IMR-90 (cell line): ENCODE measurements around the gene GPR153. TPM values are rescaled to one million over a fixed set of nuclear protein-coding genes. Genes with fewer than 3 reads are reported as not detected.

Experiments
- ATAC-seq: fragments of 200-7000 bp; cut with Tn5 transposase; 2 replicates; pipeline ENCODE4 v1.9.1; 2020; ENCODE audit warnings: low read depth, mild to moderate bottlenecking, moderate library complexity
- BruUV-seq: library from RNA; stranded (reverse); fragments of 400-500 nt; replicated peaks from 2 replicates; lab custom pipeline; 2021; lab: Mats Ljungman, UMichigan
- CTCF ChIA-PET: fragments of 300-600 bp; formaldehyde crosslinking; extraction: SDS; loops from one replicate; lab custom pipeline; 2021; ENCODE audit warnings: antibody characterized with exemption; lab: Yijun Ruan, JAX
- POLR2A ChIA-PET: fragments of 300-600 bp; sonication (Branson Sonifier 250); formaldehyde crosslinking; loops from one replicate; lab custom pipeline; 2022; ENCODE audit warnings: antibody characterized with exemption; ENCODE audit not compliant: unreplicated experiment; lab: Charles Lee
- DNase-seq: peaks from one replicate; pipeline ENCODE4 v3.0.0; 2013
- H2AFZ ChIP-seq: replicated peaks from 2 replicates; pipeline ENCODE3; 2013; ENCODE audit warnings: low read length, mild to moderate bottlenecking; ENCODE audit not compliant: poor library complexity
- H2AK5ac ChIP-seq: 2 replicates; pipeline ENCODE4 v1.6.1; 2013; ENCODE audit warnings: low read depth, low read length, inconsistent platforms
- H2AK9ac ChIP-seq: replicated peaks from 2 replicates; pipeline ENCODE3; 2013; ENCODE audit warnings: mild to moderate bottlenecking, low read depth, low read length, moderate library complexity; ENCODE audit not compliant: poor library complexity
- H2BK120ac ChIP-seq: 2 replicates; pipeline ENCODE4 v1.6.1; 2013; ENCODE audit warnings: low read depth, low read length, inconsistent platforms
- H2BK15ac ChIP-seq: 3 replicates; pipeline ENCODE4 v1.6.1; 2013; ENCODE audit warnings: low read depth, low read length, inconsistent platforms
- H2BK20ac ChIP-seq: 2 replicates; pipeline ENCODE4 v1.6.1; 2013; ENCODE audit warnings: low read depth, mild to moderate bottlenecking, inconsistent platforms, low read length, moderate library complexity
- H2BK5ac ChIP-seq: 2 replicates; pipeline ENCODE4 v1.6.1; 2013; ENCODE audit warnings: mild to moderate bottlenecking, low read depth, low read length, inconsistent platforms; ENCODE audit not compliant: poor library complexity, severe bottlenecking
- H3K14ac ChIP-seq: replicated peaks from 2 replicates; pipeline ENCODE4 v1.6.1; 2013; ENCODE audit warnings: low read depth, low read length, inconsistent platforms
- H3K18ac ChIP-seq: 2 replicates; pipeline ENCODE4 v1.6.1; 2013; ENCODE audit warnings: low read depth, low read length, control low read depth
- H3K23ac ChIP-seq: 2 replicates; pipeline ENCODE4 v1.6.1; 2013; ENCODE audit warnings: low read depth, low read length, inconsistent platforms
- H3K27ac ChIP-seq: 2 replicates; pipeline ENCODE4 v1.5.1; 2013; ENCODE audit warnings: mild to moderate bottlenecking, control low read depth, low read length; ENCODE audit not compliant: insufficient read depth
- H3K27me3 ChIP-seq: 2 replicates; pipeline ENCODE4 v1.6.1; 2013; ENCODE audit warnings: low read length; ENCODE audit not compliant: control insufficient read depth, insufficient read depth
- H3K36me3 ChIP-seq: 2 replicates; pipeline ENCODE4 v1.6.1; 2013; ENCODE audit warnings: low read length, mixed read lengths; ENCODE audit not compliant: control insufficient read depth, insufficient read depth
- H3K4ac ChIP-seq: 2 replicates; pipeline ENCODE4 v1.6.1; 2013; ENCODE audit warnings: low read depth, low read length, inconsistent platforms
- H3K4me1 ChIP-seq: 2 replicates; pipeline ENCODE4 v1.6.1; 2013; ENCODE audit warnings: low read length, mixed read lengths; ENCODE audit not compliant: control insufficient read depth, insufficient read depth
- H3K4me2 ChIP-seq: 2 replicates; pipeline ENCODE4 v1.6.1; 2013; ENCODE audit warnings: low read depth, mild to moderate bottlenecking, control low read depth, low read length, moderate library complexity
- H3K4me3 ChIP-seq: 2 replicates; pipeline ENCODE4 v1.5.1; 2013; ENCODE audit warnings: low read depth, mild to moderate bottlenecking, control low read depth, low read length, moderate library complexity; ENCODE audit not compliant: insufficient read depth
- H3K56ac ChIP-seq: 2 replicates; pipeline ENCODE4 v1.6.1; 2013; ENCODE audit warnings: low read length, inconsistent platforms; ENCODE audit not compliant: insufficient read depth; ENCODE audit errors: extremely low read depth
- H3K79me1 ChIP-seq, 2 experiments: 2 replicates each; pipeline ENCODE4 v1.6.1; 2013; ENCODE audit warnings: low read length in 2 of 2, inconsistent platforms in 1 of 2, low read depth in 1 of 2
- H3K9ac ChIP-seq: 2 replicates; pipeline ENCODE4 v1.6.1; 2013; ENCODE audit warnings: low read depth, low read length, control low read depth
- H3K9me1 ChIP-seq: 2 replicates; pipeline ENCODE4 v1.6.1; 2013; ENCODE audit warnings: low read length, inconsistent platforms; ENCODE audit not compliant: insufficient read depth
- H3K9me3 ChIP-seq: 2 replicates; pipeline ENCODE4 v1.6.1; 2013; ENCODE audit warnings: low read length; ENCODE audit not compliant: control insufficient read depth, insufficient read depth
- H4K20me1 ChIP-seq: 2 replicates; pipeline ENCODE4 v1.6.1; 2013; ENCODE audit warnings: low read length, inconsistent platforms; ENCODE audit not compliant: insufficient read depth
- H4K5ac ChIP-seq: 2 replicates; pipeline ENCODE4 v1.6.1; 2013; ENCODE audit warnings: mild to moderate bottlenecking, low read depth, low read length, control low read depth
- H4K8ac ChIP-seq, 2 experiments: 2 replicates each; pipeline ENCODE4 v1.6.1; 2013; ENCODE audit warnings: low read depth in 2 of 2, low read length in 2 of 2, control low read depth in 1 of 2, inconsistent platforms in 1 of 2
- H4K91ac ChIP-seq: 2 replicates; pipeline ENCODE4 v1.6.1; 2013; ENCODE audit warnings: low read depth, low read length, inconsistent platforms; ENCODE audit not compliant: insufficient read depth
- BHLHE40 ChIP-seq: fragments of 150-350 bp; IDR thresholded peaks from 2 replicates; pipeline ENCODE4 v1.6.1; 2016; ENCODE audit warnings: mild to moderate bottlenecking, low read depth, low read length
- CEBPB ChIP-seq: IDR thresholded peaks from 2 replicates; pipeline ENCODE4 v1.6.1; 2012; ENCODE audit warnings: low read depth, low read length, improper control_type of control experiment
- CHD1 ChIP-seq: IDR thresholded peaks from 2 replicates; pipeline ENCODE4 v1.6.1; 2012; ENCODE audit warnings: low read depth, low read length, improper control_type of control experiment
- ELK1 ChIP-seq: fragments of 150-350 bp; IDR thresholded peaks from 2 replicates; pipeline ENCODE4 v1.6.1; 2016; ENCODE audit warnings: low read depth, mild to moderate bottlenecking, low read length, moderate library complexity, borderline replicate concordance
- FOS ChIP-seq: fragments of 150-350 bp; IDR thresholded peaks from 2 replicates; pipeline ENCODE4 v1.6.1; 2016; ENCODE audit warnings: low read depth, low read length
- MAZ ChIP-seq: IDR thresholded peaks from 2 replicates; pipeline ENCODE4 v1.6.1; 2012; ENCODE audit warnings: low read depth, mild to moderate bottlenecking, low read length, improper control_type of control experiment, moderate library complexity, borderline replicate concordance
- MXI1 ChIP-seq: IDR thresholded peaks from 2 replicates; pipeline ENCODE4 v1.6.1; 2012; ENCODE audit warnings: low read depth, mild to moderate bottlenecking, low read length, moderate library complexity, borderline replicate concordance
- POLR2A ChIP-seq: IDR thresholded peaks from 2 replicates; pipeline ENCODE4 v1.6.1; 2012; ENCODE audit warnings: mild to moderate bottlenecking, low read depth, low read length
- RAD21 ChIP-seq: IDR thresholded peaks from 2 replicates; pipeline ENCODE4 v1.6.1; 2012; ENCODE audit warnings: low read length, improper control_type of control experiment
- RCOR1 ChIP-seq: IDR thresholded peaks from 2 replicates; pipeline ENCODE4 v1.6.1; 2012; ENCODE audit warnings: mild to moderate bottlenecking, low read length, improper control_type of control experiment; ENCODE audit not compliant: insufficient replicate concordance
- SMC3 ChIP-seq: fragments of 150-350 bp; IDR thresholded peaks from 2 replicates; pipeline ENCODE4 v1.6.1; 2016; ENCODE audit warnings: low read depth, mild to moderate bottlenecking, antibody characterized with exemption, low read length, moderate library complexity
- WGBS, 2 experiments: methylation state at CpG; one replicate each; pipeline versions ENCODE4 v1.1.5 to v1.1.7; 2013; ENCODE audit warnings: missing lambda C conversion rate in 2 of 2; ENCODE audit not compliant: insufficient read length in 1 of 2; ENCODE audit errors: extremely low coverage in 2 of 2; 5-methylcytosine and 5-hydroxymethylcytosine counted together
- dilution Hi-C: fragments of 300-500 bp; cut with HindIII; formaldehyde crosslinking; loops from one replicate; pipeline ENCODE4 v1.14.3; 2018; ENCODE audit warnings: low sequenced_read_pairs; ENCODE audit not compliant: unreplicated experiment
- in situ Hi-C: fragments of 300-500 bp; cut with MboI; formaldehyde crosslinking; loops from 3 replicates; pipeline ENCODE4 v1.14.3; 2019; ENCODE audit warnings: low sequenced_read_pairs, inconsistent platforms, mixed read lengths
- intact Hi-C: fragments of 100-400 bp; cut with micrococcal nuclease; formaldehyde crosslinking; loops from 2 replicates; pipeline ENCODE4 v1.10.0; 2022
- polyA plus RNA-seq, 3 experiments: library from polyadenylated mRNA; depleted of rRNA; stranded (reverse); fragments of >200 nt; gene quantifications; 2 replicates each; pipeline ENCODE4 v1.2.3, GENCODE V29; 2012; ENCODE audit warnings: low replicate concordance in 1 of 3
- total RNA-seq: library from RNA; depleted of rRNA; stranded (reverse); fragments of >200 nt; gene quantifications from 2 replicates; pipeline ENCODE4 v1.2.3, GENCODE V29; 2012
- TF ChIP-seq, protein P1 (sequence below): fragments of 150-350 bp; IDR thresholded peaks from 2 replicates; pipeline ENCODE4 v1.6.1; 2017; ENCODE audit warnings: mild to moderate bottlenecking, antibody characterized with exemption, low read length, low read depth
- TF ChIP-seq, protein P2 (sequence below): conservative IDR thresholded peaks from 2 replicates; pipeline ENCODE4 v1.5.1; 2012; ENCODE audit warnings: mild to moderate bottlenecking, low read depth, low read length, improper control_type of control experiment

Gene GPR153
- total and polyA plus RNA-seq, 2 of the 4 experiments (the other 2 are of a cell fraction), result 1.8 to 5.2 TPM

- no peak overlapping the region for H4K5ac ChIP-seq
- no peak overlapping the region for H4K91ac ChIP-seq
- H4K8ac ChIP-seq, result peak overlapping the region; percentile 11 to 93; a peak in 2 of 4 replicates
- H2AK9ac ChIP-seq, result peak overlapping the region; percentile 88
- no peak overlapping the region for H3K18ac ChIP-seq
- H2BK15ac ChIP-seq, result no peak overlapping the region
- no peaks in the 10 kb centered on the region; the same call in 1 of the 2 replicates for H3K9me1 ChIP-seq
- ChIA-PET CTCF (interaction anchor here (0.6 to 1.7 kb wide), 3 partner anchors 9 to 11 kb away, joined by 3 to 5 read pairs (median 4); no protein-coding TSS in a partner anchor), POLR2A (no interaction called here)
- peaks cover 4% of the 10 kb centered on the region; the same call in 1 of the 2 replicates for H3K4me1 ChIP-seq
- H2AFZ ChIP-seq, result peak overlapping the region; percentile 64
- intact Hi-C loops (loop anchor here (2.0 kb wide), 1 partner anchor 36 kb away; the partner anchor contains the start of gene RPL22), dilution Hi-C loops (no loop called here), in situ Hi-C loops (no loop called here)
- no peak overlapping the region for H2BK120ac ChIP-seq
- no peak overlapping the region for H2BK20ac ChIP-seq
- peaks cover 4% of the 10 kb centered on the region; the same call in 1 of the 2 replicates for H4K20me1 ChIP-seq
- no TSS peak for BruUV-seq
- peak overlapping the region; percentile 36 for H2AK5ac ChIP-seq
- peak overlapping the region; percentile 98 for H3K4me3 ChIP-seq
- peaks cover 29 to 31% of the 10 kb centered on the region in 2 experiments for H3K79me1 ChIP-seq
- peak overlapping the region; percentile 81 for H3K9ac ChIP-seq
- DNase-seq (peak; percentile 45), ATAC-seq (peak; percentile 5; the same call in 1 of the 2 replicates)
- WGBS, 2 experiments, result 28% methylated on average over 7 of the region's 20 CpGs; no CpG with 5 or more reads in 1 of the 2 experiments
- no peak overlapping the region for H2BK5ac ChIP-seq
- peaks cover 19% of the 10 kb centered on the region for H3K36me3 ChIP-seq
- H3K4me2 ChIP-seq, result peak overlapping the region; percentile 100
- peak overlapping the region; percentile 83 for H3K23ac ChIP-seq
- H3K4ac ChIP-seq, result no peak overlapping the region; the same call in 1 of the 2 replicates
- peak overlapping the region; percentile 31; the same call in 1 of the 2 replicates for H3K14ac ChIP-seq
- H3K27ac ChIP-seq, result peak overlapping the region; percentile 7; the same call in 1 of the 2 replicates
- H3K9me3 ChIP-seq, result no peaks in the 10 kb centered on the region
- H3K56ac ChIP-seq, result peak overlapping the region; percentile 55; the same call in 1 of the 2 replicates
- peaks cover 9% of the 10 kb centered on the region for H3K27me3 ChIP-seq
- TF ChIP-seq BHLHE40 (no peak), CEBPB (no peak), SMC3 (no peak), POLR2A (no peak), ELK1 (no peak), CHD1 (no peak), MAZ (no peak), MXI1 (no peak), FOS (no peak), RCOR1 (no peak), RAD21 (no peak)
- TF ChIP-seq, protein P1, sequence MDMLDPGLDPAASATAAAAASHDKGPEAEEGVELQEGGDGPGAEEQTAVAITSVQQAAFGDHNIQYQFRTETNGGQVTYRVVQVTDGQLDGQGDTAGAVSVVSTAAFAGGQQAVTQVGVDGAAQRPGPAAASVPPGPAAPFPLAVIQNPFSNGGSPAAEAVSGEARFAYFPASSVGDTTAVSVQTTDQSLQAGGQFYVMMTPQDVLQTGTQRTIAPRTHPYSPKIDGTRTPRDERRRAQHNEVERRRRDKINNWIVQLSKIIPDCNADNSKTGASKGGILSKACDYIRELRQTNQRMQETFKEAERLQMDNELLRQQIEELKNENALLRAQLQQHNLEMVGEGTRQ, result no peak
- TF ChIP-seq, protein P2, sequence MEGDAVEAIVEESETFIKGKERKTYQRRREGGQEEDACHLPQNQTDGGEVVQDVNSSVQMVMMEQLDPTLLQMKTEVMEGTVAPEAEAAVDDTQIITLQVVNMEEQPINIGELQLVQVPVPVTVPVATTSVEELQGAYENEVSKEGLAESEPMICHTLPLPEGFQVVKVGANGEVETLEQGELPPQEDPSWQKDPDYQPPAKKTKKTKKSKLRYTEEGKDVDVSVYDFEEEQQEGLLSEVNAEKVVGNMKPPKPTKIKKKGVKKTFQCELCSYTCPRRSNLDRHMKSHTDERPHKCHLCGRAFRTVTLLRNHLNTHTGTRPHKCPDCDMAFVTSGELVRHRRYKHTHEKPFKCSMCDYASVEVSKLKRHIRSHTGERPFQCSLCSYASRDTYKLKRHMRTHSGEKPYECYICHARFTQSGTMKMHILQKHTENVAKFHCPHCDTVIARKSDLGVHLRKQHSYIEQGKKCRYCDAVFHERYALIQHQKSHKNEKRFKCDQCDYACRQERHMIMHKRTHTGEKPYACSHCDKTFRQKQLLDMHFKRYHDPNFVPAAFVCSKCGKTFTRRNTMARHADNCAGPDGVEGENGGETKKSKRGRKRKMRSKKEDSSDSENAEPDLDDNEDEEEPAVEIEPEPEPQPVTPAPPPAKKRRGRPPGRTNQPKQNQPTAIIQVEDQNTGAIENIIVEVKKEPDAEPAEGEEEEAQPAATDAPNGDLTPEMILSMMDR, result no peak
Observed at GRCh38 chr1:6234502-6235295, 26.2 kb downstream of the GPR153 start.
